HG03521 (cell line): Measurements from ENCODE around the gene SLC25A39.
"Not testable (repeated sequence)": the region's sequence is repeated elsewhere in the genome, so short reads cannot be mapped to it uniquely, and the experiment has no call there.

Experiments used
- ATAC-seq: cut with Tn5 transposase; IDR thresholded peaks from one replicate; pipeline ENCODE4 v1.9.1; 2021; ENCODE audit warnings: mild to moderate bottlenecking, moderate library complexity; ENCODE audit not compliant: unreplicated experiment

SLC25A39 gene

DNA sequence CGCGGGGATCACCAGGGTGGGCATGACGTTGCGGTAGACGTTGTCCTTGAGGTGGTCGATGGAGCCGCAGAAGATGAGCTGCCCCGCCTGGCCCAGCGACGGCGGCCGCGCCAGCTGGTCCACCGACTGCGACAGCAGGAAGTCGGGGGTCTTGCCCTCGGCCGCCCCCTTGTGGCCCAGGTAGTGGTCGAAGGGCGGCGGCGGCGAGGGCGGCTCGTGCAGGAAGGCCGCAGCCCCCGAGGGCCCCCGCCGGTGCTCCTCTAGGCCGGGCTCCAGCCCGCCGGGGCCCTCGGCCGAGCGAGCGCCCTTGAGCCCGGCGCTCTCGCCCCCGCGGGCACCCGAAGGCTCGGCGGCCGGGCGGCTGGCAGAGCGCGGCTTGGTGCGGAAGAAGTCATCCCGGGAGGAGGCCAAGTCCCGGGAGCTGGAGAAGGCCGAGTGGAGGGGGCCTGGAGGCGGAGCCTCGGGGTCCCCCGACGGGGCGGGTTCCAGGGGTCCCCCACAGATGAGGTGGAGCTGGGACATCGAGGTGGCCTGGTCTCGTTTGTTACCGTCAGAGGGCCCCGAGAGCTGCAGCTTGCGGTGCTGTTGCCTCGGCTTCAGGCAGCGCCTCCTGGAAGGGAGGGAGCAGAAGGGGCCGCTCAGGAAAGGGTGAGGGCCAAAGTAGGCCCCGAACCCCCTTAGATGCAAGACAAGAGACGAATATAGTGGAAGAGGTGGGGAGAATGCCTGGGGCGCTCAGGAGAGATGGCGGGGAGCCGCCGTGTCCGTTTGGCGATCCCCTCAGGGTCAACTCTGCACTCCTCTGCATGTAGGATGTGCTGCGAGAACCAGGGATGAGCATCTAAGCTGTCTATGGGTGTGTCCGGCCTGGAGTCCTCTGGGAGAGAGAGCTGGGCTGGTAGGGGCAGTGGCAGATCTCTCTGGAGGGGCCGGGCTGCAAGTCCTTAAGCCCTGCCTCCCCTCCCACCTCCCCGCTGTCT, 30.2 kb upstream of the SLC25A39 start:
- no peak for ATAC-seq

- ATAC-seq = no peak
Observed at GRCh38 chr17:44353672-44354331, 29.2 kb upstream of the SLC25A39 start.

DNA sequence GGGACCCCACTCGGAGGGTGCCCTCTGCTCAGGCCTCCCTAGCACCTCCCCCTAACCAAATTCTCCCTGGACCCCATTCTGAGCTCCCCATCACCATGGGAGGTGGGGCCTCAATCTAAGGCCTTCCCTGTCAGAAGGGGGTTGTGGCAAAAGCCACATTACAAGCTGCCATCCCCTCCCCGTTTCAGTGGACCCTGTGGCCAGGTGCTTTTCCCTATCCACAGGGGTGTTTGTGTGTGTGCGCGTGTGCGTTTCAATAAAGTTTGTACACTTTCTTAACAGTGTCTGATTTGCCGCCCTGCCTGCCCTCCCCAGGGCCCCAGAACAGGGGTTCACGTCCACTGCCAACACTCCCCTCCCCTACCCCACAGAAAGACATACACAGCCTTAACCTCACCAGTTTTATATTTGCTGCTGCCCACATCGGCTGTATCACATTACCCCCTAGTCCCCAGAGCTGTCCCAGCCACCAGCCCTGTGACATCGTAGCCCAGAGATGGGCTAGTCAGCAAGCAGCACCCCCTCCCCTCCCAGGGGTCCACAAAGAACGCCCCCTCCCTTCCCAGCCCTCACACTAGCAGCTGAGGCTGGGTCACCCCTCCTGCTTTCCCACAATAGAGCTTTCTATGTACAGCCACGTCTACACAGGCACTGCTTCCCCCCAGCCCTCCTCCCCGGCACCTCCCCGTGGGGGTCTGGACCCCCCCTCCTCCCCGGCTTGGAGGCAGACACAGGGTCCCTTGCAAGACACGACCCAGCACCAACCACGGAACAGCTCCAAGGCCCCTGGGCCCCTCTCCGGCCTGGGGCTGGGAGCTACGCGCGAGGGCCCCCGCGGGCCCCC, 28.4 kb upstream of the SLC25A39 start:
- ATAC-seq = no peak

- no peak for ATAC-seq
Observed at GRCh38 chr17:44351961-44352827, 27.6 kb upstream of the SLC25A39 start.

DNA sequence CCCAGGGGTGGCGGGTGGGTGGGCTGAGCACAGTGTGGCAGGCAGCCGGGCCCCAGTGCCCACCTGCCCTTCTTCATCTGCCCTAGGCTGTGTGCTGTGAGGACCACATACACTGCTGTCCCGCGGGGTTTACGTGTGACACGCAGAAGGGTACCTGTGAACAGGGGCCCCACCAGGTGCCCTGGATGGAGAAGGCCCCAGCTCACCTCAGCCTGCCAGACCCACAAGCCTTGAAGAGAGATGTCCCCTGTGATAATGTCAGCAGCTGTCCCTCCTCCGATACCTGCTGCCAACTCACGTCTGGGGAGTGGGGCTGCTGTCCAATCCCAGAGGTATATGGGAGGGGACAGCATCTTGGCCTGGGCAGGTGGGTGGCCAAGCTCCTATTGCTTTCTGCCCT, 26.8 kb upstream of the SLC25A39 start:
- no peak for ATAC-seq

GRCh38 chr17:44350733-44351226, 26.2 kb upstream of the SLC25A39 start:
- ATAC-seq = no peak

DNA sequence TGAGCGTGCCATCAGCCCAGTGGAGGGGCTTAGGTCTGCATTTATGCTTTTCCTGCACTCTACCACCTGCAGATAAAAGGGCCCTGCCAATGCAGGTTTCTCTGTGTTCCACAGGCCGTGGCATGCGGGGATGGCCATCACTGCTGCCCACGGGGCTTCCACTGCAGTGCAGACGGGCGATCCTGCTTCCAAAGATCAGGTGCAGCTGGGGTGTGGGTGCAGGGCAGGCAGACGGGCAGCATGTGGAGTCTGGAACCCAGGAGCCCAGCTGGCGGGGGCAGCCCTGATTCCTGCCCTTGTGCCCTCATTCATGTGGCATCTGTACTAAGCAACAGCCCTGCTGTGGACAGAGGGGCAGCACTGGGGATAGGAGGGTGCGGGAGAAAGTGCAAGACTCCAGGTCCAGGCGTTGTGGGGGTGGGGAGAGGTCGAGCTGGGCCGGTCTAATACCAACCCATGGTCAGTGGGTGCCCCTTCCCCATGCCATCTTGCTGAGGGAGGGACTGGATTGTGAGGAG, 25.0 kb upstream of the SLC25A39 start:
- ATAC-seq = no peak

DNA sequence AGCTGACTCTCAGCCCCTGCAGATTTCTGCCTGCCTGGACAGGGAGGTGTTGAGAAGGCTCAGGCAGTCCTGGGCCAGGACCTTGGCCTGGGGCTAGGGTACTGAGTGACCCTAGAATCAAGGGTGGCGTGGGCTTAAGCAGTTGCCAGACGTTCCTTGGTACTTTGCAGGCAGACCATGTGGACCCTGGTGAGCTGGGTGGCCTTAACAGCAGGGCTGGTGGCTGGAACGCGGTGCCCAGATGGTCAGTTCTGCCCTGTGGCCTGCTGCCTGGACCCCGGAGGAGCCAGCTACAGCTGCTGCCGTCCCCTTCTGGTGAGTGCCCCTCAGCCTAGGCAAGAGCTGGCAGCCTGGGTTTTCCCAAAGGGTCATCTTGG, 24.4 kb upstream of the SLC25A39 start:
- no peak for ATAC-seq

DNA sequence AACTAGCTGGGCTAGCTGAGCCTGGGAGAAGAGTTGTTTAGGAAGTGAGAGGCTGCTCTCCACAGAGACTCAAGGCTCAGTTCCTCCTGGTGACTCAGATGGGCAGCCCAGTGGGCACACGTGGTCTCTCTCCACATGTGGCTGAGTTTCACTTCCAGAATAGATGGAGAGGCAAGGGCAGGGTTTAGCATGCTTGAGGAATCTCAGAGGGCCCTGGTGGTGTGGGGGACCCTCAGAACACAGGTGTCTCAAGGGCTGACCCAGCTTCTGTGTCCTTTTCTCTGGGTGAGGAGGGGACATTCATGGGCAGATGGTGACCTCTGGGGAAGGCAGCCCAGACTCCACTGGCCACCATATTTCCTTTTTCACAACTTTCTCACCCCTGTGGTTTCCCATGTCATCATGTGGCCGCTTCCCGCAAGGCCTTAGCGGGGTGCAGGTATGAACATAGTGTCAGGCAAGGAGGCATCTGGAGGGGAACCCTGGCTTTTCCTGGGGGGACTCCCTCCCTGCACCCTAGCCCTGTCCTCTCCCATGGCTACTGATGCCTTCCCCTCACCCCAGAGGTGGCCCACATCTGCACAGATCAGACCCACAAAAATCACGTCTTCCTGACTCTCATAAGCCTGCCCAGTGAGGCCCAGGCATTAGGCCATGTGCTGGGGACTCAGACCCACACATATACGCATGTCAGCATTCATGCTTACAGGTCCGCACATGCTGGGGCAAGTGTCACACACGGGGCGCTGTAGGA, 23.8 kb upstream of the SLC25A39 start:
- ATAC-seq = no peak

DNA sequence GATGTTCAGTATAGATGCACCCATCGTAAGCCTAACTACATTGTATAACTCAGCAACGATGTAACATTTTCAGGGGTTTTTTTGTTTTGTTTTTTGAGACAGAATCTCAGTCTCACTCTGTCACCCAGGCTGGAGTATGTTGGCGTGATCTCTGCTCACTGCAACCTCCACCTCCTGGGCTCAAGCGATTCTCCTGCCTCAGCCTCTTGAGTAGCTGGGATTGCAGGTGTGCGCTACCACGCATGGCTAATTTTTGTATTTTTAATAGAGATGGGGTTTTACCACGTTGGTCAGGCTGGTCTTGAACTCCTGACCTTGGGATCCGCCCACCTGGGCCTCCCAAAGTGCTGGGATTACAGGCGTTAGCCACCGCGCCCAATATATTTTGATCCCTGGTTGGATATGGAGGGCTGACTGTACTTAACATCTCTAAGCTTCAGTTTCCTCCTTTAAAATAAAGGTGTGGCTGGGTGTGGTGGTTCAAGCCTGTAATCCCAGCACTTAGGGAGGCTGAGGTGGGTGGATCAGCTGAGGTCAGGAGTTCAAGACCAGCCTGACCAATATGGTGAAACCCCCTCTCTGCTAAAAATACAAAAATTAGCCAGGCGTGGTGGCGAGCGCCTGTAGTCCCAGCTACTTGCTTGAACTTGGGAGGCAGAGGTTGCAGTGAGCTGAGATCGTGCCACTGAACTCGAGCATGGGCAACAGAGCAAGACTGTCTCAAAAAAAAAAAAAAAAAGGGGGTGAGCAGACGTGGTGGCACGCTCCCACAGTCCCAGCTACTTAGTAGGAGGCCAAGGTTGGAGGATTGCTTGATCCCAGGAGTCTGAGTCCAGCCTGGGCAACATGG, 22.8 kb upstream of the SLC25A39 start:
- ATAC-seq = not testable (repeated sequence)

- ATAC-seq = no peak
Observed at GRCh38 chr17:44346064-44346844, 21.6 kb upstream of the SLC25A39 start.

DNA sequence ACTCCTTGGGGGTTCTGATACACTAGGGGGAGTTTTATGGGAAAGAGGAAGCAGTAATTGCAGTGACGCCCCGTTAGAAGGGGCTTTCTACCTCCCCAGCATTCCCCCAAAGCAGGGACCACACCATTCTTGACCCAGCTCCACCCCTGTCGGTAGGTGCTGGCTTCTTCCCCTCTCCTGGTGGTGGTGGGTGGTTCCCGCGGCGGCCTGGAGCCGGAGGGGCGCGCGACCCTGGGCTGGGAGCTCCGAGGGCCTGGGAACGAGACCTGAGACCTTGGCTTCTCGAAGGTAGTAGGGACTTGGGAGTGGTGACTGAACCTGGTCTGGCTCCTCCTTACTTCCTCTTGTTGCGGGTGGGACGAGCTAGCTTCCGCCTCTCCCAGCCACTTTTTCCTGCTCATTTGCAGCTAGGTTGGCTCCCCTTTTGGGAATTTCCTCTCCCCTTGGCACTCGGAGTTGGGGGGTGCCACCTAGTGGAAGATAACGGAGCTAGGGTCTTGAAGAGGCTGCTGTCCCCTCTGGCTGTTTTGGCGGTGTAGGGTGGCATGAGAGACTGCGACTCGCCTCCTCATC, 20.9 kb upstream of the SLC25A39 start:
- ATAC-seq = peak; percentile 7

DNA sequence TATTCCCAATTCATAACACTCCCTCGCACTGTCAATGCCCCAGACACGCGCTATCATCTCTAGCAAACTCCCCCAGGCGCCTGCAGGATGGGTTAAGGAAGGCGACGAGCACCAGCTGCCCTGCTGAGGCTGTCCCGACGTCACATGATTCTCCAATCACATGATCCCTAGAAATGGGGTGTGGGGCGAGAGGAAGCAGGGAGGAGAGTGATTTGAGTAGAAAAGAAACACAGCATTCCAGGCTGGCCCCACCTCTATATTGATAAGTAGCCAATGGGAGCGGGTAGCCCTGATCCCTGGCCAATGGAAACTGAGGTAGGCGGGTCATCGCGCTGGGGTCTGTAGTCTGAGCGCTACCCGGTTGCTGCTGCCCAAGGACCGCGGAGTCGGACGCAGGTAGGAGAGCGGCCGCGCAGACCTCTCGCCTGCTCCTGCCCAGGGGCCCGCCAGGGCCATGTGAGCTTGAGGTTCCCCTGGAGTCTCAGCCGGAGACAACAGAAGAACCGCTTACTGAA, 20.4 kb upstream of the SLC25A39 start, which contains the start of gene GRN:
TSS of gene GRN (plus strand) at position 364 of the 515 bp plus-strand sequence. CDS start 3,863 bp downstream, outside the sequence.
- peak; percentile 66 for ATAC-seq

DNA sequence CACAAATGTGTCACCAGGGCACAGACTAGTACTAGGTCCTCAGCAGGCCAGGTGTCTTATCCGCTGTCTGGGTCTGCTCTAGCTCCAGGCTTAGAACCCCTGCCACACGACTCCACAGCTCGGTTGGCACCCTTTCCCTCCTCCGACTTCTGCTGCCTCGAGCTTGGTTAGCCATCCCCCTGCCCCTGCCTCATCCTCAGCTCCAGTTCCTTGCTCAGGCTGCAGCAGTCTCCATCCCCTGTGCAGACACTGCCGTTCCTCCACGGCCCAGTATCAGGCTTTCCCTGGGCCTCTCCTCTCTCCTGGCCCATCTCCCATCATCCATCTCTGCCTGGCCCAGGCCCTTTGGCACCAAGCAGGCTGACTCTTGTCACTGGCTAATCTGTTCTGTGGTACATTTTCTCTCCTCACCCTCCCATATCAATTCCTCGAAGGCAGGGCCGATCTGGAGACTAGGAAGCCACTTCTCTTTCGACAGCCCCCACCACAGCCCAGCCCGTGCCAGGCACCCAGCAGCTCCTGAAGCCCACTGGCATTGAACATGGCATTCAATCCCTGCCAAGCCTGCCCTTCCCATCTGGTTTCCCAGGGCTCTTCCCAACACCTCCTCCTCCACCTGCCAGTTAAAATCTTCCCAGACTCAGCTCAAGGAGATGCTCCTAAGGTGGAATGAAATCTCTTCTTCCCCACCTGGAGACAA, 19.0 kb upstream of the SLC25A39 start:
- no peak for ATAC-seq

DNA sequence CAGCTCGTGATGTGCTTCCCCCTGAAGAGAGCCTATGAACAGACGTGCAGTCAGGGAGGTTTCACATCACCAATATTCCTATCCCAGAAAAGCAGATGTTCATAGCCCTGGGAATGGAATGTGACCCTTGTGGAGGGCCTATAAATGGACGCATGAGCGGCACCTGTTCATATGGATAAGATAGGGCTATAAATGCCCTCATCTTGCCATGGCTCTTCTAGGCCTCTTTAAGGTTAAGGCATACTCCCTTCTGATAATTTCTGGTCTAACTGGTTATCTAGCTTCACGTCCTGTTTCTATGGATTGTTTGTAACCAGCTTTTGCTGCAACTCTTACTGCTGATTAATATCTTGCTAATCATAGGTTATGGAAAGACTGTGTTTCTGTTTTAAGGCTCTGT, 15.9 kb upstream of the SLC25A39 start:
- ATAC-seq = not testable (repeated sequence)

- no peak for ATAC-seq
Observed at GRCh38 chr17:44338702-44339101, 14.1 kb upstream of the SLC25A39 start.
